Hepatic stellate cell (primary cell): ENCODE results near the gene SLC8A1.

Experiments
- DNase-seq: peaks from one replicate; pipeline ENCODE4 v3.0.0; 2011; ENCODE audit warnings: low spot score

The SLC8A1 gene

DNA sequence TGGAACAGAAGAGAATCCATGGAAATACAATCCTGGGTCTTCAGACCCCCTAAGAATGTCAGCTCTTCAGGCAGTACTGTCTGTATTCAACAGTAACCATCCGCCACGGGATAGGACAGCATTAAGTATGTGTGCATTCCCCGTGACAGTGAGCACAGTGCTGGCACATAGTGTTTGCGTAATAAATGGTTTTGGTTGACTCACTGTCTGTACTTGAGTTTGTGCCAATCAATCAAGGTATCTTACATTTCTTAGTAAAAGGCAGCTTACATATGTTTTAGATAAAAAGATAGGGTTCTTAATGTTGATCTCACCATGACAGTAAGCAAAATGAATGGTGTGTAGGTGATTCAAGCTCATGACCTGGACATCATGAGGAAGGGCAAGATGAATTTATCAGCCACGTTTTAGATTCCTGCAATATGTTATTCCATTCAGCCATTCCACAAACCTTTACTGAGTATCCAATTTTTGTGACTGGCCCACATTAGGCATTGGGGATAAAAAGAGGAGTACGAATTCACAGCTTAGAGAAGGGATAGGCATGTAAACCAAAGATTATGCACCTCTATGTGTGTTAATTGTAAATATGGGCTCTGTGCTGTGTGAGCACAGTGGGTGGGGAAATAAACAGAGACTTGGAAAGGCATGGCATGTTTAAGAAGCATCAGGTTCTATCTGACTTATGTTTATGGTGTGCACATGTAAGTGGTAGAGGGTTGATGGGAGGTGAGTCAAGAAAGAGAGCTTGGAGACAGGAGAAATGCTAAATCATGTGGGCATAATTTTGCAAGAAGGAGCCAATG is 258.8 kb downstream of the SLC8A1 start:
- DNase-seq = no peak

DNA sequence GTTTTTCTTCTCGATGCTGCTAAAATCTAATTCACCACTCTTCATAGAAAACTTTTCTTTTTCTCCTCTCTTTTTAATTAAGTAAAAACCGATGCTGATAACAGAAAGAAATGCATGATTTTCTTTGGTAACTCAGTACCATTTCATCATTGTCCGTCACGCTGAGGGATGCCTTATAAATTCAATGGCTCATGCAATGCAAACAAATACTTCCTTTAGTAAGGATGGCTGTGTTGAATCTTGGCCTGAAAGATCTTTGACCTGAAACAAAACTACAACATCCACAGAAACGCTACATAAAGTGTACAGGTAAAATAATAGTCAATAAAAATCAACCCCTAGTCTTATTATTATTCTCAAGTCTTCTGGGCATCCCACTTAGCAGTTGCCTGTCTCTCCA is 261.4 kb downstream of the SLC8A1 start:
- no peak for DNase-seq

DNA sequence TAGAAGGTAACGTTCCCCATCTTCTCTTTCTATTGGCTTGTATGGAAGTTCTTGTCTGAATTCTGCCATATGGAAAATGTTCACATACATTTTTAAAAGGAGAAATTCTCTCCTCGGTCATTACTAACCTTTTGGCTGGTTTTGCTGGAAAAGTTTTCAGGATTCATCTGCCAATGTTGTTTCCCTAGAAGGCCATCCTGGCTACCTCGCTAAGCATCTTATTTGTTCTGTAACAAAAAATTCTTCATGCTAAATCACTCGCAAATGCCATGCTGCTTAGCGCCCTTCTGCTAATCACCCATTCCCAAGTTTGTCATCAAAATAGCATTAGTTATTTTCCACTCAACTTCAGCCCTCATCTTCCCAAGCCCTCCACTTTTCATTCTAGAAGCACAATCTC is 262.0 kb downstream of the SLC8A1 start:
- no peak for DNase-seq

DNA sequence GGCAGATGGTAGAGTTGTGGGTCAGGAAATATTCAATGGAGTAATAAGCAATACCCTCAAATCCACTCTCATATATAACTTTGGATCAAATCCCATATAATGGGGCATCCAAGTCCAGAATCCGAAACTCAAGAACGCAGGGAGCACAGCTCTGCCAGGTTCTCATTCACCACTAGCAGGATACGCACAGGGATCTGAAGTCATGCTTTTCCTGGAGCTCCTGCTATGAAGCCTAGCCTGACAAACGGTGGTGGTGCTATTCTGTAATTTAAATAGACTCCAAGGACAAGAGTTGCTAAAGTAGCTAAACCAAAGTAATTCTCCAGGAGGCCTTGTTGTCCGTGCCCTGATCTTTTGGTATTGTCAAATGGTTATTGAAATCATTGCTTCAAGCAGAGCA is 264.8 kb downstream of the SLC8A1 start:
- DNase-seq = no peak

DNA sequence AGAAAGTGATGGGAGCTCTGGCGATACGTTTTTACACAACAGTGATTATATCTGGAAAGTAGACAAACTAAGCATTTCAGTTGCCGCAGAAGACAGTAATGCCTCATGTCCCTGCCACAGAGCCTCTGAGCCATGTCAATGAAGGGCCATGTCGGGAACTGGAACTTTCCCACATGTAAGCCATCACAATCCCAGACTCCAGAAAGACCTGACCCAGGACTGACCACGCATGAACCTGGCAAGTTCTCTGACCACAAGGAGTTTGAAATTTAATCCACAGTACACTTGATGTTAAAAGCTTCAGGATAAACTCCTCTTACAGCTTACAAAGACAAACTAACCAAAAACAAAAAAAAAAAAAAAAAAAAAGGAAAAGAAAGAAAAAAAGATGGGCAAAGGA is 267.3 kb downstream of the SLC8A1 start:
- DNase-seq = no peak

DNA sequence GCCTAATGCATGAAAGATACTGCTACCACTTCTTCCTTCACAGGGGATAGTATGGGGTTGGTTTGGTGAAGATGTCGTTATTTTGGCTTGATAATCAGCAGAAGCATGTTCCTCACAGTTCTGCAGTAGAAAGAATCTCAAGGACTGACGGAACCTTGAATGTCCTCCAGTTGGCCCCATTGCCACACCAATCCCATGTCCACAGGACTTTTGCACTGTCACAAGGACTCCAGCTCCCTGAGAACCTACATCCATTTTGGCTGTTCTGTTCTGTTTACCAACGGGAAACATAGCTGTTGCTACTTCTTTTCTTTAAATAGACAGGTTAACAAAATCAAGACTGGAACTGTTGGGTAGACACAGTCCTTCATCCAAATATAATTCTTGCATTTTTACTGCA is 270.0 kb downstream of the SLC8A1 start:
- no peak for DNase-seq

DNA sequence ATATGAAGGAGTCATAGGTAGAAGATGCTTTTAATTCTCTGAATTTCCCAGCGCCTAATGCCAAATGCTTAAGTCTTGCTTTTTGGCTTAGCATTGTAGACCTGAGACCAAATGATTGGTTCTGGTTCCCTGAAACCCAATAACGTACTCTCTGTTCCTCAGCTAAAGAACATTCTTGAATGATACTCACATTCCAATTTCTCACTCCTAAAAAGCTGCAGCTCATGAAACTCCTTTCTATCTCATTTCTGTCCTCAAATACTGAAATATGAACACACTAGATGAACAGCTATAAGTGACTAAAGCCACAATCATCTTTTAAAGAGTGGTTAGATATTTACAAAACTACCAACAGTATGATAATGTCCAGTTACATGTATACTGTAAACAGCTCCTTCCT is 272.1 kb downstream of the SLC8A1 start:
- DNase-seq = no peak

DNA sequence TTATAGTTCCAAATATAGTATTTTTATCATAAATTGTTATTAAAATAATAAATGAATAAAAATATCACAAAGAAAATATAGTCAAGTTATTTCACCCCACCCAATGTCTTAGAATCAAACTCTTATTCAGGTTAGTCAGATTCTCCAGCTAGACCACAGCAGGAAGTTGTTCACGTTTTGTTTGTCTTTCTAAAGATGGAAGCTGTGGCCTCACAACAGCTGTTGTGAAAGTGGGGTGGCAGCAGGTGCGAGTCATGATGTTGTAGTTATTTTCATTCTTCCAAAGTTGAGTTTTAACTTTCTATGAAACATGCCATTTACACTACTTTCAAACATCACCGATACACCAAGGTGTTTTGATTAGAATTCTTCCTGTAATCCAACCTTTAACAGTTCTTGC is 272.9 kb downstream of the SLC8A1 start:
- DNase-seq = peak; percentile 3

DNA sequence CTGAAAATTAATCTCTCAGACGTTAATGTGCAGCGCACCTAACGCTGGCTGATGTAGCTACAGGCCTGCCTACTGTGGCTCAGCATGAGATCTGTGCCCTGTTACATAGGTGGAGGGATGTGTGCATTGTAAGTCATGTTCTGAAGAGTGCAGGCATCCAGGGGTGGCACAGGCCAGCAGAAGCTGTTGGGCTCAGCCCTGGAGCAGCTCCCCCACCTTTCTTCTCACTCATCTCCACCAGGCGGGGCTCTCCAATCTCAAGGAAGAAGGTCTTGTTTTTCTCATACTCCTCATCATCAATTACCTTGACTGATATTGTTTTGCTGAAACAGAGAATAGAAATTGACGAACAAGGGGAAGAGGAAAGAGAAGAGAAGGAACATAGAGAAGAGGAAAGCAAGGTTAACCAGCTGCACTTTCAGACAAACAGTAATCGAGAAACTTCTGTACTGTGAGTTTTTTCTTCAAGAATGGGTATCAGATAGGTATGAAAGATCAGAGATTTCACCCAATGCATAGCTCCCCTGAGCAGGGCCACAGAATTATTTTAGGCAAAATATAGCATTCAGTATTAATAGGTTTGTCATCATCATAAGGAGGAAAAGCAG is 273.6 kb downstream of the SLC8A1 start:
- DNase-seq = no peak

DNA sequence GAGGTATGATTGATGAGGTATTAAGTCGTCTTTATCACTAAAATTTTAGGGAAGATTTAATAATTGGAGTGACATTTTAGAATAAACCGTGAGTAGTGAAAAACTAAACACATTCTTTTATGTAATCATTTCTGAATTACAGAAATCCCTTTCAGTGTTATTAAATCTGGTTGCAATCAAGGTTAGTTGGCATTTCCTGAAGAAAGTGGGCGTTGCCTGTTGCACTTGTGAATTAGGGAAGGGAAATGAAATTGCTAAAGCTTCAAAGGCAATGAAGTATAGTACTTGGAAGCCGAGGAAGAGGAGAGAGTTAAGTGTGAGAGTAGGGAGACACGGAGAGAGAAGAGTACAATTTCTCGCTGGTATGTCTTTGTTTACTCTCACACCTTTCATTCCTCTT is 274.5 kb downstream of the SLC8A1 start:
- DNase-seq = no peak

DNA sequence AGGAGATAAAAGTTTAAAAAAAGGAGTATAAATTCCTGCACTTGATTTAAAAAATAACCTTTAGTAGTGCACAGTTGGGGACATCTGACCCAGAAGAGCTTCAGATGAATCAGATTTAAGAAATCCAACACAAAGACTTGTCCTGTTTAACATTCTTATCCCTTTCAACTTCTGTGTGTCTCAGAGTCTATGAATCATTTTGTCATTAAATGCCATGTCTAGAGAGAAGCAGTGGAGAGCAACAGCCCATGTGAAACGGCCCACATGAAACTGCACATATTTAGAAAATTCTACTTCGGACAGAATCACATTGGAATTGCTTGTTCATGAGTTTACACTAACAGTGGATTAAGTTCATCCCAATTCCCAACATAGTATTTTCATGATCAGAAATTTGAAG is 278.6 kb downstream of the SLC8A1 start:
- no peak for DNase-seq

DNA sequence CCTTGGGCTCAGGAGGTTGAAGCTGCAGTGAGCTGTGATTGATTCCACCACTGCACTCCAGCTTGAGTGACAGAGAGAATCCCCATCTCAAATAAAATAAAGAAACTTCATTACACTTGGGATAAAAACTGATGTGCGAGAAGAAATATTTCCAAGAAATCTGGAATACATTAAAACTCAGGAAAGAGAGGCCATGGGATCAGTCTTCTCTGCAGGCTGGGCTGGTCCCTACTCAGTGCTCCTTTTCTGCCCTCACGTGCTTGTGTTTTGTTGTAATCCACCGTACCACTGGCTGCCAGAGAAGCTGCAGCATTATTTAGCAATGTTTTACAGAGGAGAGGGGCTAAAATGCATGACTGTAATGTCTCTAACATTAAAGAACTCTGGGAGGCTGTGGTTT is 282.0 kb downstream of the SLC8A1 start:
- no peak for DNase-seq

DNA sequence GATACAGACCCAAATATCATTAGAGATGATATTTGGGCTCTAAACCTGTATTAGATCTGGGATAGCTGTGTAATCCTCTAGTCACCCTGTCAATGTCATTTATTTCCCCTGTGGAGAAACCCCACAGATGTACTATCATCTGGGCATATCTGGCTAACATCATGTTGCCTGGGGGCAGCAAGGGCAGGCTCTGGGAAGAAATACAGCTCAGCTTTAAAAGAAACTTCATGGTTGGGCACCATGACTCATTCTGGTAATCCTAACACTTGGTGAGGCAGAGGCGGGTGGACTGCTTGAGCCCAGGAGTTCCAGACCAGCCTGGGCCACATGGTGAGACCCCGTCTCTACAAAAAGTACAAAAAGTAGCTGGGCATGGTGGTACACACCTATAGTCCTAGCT is 282.5 kb downstream of the SLC8A1 start:
- no peak for DNase-seq

DNA sequence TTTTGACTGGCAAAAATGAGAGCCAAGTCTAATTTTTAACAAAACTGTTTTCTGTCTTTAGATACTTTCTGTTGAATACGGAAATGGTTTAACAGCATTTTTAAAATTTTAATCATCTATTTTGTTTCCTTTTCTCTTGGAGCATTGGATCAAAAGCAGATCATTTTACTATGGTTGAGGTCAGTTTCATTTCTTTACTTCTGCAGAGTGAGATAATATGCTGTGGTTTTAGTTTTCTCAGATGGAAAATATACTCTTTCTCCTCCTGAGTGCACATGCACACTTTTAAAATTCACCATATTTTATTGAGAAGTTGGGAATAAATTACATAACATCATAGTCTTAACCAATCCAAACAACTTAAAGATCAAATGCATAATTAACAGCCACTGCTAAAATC is 283.3 kb downstream of the SLC8A1 start:
- no peak for DNase-seq

DNA sequence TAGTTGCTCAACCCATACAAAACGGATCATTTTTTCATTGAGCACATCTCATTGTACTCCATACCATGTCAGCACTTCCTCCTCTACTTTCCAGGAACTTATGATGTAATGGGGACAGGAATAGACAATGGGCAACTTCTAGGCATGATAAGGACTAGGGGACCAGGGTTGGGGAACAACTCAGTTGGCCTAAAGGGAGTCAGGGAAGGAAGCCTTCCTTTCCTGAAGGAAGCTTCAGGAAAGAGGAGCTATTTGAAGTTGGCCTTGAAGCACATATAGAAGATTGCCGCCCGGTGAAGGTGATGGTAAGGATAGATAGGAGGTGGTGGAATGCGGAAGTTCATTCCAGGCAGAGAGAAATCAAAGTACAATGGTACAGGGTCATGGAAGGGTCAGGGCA is 283.9 kb downstream of the SLC8A1 start:
- DNase-seq = no peak

DNA sequence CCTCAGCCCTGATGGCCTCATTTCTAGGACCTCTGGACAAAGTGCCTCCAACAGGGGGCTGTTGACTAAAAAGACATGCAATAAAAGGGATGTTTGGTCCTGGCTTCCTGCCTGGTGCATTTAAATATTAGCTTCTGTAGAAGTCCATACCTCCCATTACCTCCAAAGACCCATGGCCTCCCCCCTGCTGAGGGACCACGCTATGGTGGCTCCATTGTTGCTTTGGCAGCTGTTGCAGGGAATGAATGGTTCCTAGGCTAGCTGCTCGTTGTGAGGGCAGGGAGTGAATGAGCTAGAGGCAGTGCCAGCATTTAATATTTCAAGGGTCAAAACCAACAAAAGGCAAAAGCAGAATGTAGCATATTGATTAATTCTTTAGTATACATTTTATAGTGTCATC is 285.9 kb downstream of the SLC8A1 start:
- no peak for DNase-seq

DNA sequence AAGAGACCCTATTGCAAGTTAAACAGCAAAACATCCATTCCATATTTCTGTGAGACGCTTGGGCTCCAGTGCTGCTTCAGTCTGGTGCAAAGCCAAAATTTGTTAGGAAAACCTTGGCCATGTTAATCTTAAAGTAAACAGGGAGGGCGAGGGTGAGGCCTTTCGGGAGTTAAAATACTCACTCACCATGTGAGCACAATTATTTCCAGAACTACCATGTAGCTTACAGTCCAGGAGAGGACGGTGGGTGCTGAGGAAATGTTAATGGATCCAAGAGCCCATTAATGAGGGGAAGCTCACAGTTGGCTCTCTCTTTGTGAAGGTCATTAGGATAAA is 286.4 kb downstream of the SLC8A1 start:
- DNase-seq = no peak

DNA sequence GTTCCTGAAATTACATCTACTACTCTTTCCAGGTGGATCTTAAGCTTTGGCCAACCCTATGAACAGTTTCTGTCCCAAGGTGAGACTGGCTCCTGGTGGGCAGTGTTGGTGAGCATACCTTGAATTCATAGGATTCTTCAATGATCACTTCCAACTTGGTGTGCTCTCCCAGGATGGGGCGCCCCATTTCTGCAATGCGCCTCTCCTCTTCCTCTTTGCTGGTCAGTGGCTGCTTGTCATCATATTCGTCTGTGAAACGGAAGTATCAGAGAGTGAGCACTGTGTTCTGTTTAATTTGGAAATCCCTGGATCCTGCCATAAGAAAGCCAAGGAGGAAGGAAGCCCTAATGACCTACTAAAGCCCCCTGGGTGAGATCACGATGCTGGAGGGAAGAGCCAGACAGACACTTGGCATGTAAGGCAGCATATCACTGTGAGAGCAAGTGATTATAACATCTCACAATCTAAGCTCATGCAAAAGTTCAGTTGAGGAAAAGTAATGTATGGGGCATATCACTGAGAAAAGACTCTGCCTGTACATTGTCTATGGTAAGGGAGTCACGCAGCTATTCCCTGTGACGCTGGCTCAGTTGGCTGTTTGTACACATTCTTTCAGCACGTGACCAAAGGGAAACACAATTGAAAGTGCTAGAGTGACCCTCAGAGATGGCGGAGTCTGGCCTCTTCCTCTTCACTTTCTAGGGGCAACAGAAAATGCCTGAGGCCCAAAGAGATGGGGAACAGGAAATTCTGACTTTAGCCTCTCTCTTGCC is 287.0 kb downstream of the SLC8A1 start:
- DNase-seq = no peak

DNA sequence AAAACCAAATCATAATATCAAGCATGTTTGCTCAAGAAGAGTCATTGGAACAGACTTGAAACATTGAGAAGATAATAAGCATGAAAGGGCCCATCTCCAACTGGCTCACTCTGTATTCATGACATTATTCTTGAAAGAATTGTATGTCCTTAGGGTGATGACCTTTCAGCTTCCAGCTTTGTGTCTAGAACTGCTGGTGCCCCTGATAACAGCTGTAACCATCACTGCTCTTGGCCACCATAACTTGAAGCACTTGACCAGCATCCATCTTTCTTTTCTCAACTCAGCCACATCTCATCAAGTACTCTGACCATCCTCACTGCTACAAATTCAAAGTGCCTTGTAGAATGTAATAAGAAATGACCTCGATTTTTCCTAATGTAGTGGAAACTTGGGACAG is 289.9 kb downstream of the SLC8A1 start:
- no peak for DNase-seq

DNA sequence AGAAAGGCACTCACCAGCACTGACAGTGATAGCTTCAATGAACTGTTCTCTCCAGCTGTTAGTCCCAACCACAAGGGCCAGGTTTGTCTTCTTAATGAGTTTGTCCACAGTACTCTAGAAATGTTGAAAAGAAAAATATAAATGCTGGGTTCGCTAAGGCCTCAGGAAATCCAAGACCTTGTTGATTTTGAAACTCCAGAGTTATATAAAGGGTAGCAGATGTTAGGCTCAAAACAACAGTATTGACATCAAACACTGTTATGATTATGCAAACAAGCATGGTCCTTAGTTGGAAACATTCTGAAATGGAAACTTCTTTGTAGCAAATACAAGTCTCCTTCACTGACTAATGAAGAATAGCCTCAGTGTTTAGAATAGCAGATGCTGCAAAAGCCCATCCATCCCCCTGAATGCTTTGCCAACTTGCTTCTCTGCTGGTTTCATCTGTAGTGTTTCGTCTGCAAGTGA is 291.1 kb downstream of the SLC8A1 start:
- DNase-seq = no peak

DNA sequence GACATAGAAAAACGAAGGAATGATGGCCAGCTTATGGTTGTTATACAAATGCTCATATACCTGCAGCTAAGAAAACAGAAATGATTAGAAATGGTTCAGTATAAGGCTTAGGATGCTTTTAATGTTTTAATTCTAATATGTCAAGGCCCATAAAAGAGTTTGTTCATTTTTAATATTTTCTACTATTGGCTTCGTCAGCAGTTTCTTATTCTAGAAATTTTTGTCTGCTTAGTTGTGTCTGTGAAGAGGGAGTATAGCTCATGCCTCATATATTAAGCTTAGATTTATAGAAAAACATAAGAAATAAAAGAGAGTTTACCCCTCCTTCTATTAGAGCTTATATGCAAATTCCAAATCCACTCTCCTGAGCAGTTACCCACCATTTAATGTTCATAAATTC is 292.6 kb downstream of the SLC8A1 start:
- no peak for DNase-seq

DNA sequence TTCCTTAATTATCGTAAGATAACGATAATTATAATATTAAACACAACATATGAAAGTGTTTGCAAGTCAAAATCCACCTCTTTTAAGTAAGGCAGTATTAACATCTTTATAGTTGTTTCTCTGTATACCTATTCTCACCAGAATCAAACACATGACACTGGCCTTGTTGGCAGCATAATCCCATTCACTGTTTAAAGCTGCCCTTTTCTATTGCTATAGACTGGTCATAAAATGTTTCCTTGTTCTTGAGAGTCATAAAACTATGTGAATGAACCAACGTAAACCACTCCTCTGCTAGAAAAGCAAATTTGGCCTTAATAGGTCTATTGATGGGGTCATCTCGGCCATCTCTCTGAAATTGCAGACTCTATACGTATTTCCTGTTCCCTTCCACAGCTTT is 293.1 kb downstream of the SLC8A1 start:
- DNase-seq = no peak

DNA sequence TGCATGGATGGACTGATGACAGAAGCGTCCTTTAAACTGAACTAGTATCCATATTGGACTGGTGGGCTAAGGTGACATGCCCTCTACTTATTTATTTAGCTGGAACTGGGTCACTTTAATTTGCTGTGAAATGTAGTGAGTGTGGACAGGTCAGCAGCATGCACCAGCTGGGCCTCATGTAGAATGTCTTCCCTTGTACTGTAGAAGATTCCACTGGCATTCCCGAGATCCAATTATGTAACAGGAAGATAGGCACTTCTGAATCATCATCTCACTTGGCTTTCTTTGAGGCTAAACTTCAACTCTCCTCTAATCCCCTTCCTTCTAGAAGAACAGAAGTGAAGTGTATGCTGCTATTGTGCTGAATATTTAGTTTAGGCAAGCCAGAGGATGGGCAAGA is 296.2 kb downstream of the SLC8A1 start:
- DNase-seq = no peak
